Stimulated activated CD4-positive, alpha-beta T cell treated with anti-CD3 and anti-CD28 coated beads, Interleukin-2, amount 100 ng/mL, for 4 hours (primary cell): Measurements from ENCODE around the gene KXD1.

Experiments
- DNase-seq: peaks from one replicate; pipeline ENCODE4 v3.0.0-alpha.2; 2020; ENCODE audit warnings: low read depth

The KXD1 gene

DNA sequence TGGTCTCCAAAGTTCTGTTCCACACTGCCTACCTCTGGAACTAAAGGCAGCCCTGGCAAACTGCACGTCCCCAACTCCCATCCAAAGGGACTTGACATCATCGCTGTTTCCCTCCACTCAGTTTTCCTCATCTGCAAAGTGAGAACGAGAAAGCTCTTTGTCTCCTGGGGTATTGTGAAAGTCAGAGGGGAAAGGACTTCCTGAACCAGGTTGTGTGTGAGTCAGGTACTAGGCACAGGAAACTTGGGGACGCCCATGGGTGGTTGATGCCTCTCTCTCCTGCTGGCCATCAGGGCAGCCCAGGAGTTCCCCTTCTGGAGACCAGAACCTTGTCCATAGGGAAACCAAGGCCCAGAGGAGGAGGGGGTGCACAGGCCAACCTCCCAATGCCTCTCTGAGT, 44.2 kb downstream of the KXD1 start:
- no peak for DNase-seq

DNA sequence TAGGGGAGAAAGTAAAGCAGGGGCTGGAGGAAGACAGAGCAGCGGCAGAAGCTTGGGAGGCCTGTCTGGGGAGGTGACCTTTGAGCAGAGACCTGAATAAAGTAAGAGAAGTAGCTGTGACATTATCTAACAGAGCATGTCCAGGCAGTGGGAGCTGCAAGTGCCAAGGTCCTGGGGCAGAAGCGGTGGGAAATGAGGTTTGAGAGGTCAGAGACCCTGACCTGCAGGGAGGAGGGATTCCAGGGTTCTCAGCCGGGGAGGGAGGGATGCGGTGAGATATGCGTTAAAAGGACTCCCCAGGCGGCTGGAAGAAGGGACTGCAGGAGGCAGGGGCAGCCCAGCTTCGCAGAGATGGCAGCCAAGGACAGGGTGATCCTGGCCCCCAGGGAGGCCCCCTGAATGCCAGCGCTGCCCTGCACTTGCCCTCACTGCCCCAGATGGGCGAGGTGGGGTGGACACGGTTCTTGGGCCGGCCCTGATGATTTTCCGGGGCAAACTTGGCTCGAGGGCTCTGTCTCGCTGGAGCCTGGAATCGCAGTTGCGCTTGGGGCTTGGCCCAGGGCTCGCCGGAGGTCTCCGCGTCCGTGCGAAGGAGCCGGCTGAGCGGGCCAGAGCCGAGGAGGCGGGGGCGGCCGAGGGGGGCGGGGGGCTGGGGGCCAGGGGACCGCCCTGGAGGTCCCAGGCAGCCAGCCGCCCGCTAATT, 45.7 kb downstream of the KXD1 start:
- no peak for DNase-seq

DNA sequence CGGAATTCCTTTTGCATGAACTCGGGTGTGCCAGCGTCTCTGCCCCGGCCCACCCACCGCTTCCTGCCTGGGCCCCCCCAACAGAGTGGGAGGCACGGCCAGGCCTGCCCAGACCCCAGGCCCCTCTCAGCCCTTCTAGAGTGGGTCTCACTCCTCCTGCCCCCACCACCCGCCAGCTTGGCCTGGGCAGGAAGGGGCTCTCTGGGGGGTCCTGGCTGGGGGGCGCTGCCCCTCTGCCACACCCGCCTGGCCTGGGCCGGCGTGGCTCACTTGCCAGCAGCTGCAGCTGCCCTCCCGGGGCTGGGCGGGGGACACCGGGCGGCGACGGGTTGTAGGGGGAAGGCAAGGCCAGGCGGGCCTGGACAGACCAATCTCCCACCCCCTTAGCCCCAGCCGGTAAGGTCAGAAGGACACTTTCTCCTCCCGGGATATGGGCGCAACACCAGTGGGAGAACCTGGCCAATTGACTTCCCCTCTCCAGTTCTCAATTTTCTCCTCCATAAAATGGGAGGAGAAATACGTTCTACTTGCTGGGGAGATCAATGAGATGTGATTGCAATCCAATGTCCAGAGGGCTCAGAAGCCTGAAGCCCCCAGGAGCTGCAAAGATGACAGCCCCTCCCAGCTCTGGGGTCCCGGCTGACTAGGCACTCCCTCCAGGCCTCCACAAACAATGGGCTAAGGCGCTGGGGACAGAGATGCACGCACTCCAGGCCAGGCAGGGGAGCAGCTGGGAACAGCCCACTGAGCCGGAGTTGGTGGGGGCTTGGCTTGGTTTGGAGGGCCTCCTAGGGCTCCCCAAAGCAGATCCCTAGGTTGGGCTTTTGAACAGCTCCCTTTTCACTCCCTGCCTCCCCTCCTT, 46.5 kb downstream of the KXD1 start:
- no peak for DNase-seq

DNA sequence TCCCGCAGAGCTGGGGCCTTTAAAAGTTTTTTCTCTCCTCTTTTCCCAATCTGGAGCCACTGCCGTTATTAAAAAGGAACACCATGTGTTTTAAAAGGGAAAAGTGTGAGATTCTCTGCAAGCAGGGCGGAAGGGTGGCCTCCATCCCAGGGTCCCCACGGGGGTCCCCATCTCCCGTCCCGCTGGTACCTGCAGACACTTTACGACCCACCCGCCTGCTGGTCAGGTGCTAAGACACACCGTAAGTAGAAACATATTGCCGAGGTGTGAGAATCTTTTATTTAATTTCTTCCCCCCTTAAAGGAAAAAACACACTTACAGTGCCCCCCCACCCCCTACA, 47.1 kb downstream of the KXD1 start:
- DNase-seq = no peak

DNA sequence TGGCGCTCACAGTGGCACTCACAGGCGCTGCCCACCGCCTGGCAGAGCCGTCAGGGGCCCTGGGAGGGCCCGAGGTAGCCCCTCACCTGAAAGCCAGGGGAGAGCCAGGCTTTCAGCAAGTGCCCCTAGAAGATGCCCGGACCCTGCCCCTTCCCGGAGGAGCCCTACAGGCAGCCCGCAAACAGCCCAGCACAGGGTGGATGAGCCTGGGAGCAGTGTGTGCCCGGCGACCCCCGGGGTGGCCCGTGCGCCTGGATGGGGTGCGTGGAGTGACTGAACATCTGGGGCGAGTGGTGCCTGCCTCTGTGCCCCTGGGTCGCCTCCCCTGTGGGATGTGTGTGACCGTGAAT, 47.5 kb downstream of the KXD1 start:
- DNase-seq = no peak

DNA sequence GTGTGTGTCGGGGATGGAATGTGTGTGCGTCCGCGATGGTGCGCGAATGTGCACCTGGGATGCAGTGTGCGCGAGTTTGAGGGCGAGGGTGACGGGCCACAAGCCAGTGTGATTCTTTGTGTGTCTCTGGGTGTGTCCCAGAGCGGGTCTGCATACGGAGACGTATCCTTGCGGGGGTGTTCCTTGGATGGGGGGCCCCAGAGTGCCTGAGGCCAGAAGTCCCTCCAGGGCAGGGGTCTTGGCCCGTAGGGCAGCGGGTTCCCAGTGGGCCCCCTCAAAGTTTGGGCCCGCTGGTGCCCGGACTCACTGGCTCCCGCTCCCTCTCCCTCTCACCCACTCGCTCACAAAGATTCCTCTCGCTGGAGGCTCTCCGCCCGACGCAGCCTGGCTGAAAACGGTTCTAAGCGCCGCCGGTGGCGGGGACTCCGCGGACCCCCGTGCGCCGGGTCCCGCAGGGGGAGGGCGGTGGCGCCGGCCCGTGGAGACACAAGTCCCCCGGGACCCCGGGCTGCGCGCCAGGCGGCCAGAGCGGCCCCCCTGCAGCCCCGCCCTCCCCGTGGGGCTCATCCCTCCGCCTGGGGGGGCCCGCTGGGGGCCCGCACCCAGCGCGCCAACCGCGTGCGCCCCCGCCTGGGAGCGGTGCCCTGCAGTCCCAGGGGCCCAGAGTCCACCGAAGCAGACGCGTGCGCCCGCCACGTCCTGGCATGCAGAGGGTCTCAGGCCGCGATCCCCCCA, 48.0 kb downstream of the KXD1 start:
- DNase-seq = no peak

DNA sequence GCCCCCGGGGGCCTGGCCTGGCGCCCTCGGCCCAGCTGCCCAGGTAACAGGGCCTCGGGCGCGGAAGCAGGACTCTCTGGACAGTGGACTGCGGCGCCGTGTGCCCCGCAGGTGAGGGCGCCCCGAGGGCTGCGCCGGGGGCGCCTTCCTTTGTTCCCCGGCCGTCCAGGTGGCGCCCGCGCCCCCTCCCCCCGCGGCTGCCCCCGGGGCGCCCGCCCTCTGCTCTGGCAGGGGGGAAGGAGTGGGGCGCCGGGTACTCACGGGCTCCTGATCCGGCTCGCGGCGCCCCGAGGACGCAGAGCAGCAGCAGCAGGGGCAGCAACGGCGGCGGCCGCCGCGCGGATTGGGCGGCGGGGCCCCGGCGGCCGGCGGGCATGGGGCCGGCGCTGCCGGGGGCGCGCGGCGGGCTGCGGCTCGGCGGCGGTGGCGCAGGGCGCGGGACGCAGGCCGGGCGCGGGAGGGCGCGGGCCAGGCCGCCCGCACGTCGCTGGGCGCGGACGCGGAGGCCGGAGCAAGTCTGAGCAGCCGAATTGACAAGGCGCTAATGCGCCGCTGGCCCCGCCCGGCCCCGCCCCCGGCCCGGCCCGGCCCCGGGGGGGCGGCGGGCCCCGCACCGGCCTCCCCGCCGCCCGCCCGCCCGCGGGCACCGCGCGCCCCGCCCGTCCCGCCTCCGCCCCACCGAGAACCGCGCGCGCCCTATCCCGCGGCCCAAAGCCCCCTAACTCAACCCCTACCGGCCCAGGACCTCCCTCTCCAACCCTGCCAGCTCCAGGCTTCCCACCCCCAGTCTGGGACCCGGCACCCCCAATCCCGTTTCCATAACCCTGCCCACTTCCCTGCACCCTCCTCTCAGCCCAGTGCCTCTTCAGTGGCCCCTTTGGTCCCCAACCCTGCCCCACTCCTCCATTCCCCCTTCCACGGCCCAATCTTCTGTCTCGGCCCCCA, 48.9 kb downstream of the KXD1 start, which contains the start of gene CRLF1:
Gene CRLF1 (minus strand): TSS at position 519 of the 945 bp plus-strand sequence. CDS start 143 bp downstream, at position 376.
- DNase-seq = no peak

DNA sequence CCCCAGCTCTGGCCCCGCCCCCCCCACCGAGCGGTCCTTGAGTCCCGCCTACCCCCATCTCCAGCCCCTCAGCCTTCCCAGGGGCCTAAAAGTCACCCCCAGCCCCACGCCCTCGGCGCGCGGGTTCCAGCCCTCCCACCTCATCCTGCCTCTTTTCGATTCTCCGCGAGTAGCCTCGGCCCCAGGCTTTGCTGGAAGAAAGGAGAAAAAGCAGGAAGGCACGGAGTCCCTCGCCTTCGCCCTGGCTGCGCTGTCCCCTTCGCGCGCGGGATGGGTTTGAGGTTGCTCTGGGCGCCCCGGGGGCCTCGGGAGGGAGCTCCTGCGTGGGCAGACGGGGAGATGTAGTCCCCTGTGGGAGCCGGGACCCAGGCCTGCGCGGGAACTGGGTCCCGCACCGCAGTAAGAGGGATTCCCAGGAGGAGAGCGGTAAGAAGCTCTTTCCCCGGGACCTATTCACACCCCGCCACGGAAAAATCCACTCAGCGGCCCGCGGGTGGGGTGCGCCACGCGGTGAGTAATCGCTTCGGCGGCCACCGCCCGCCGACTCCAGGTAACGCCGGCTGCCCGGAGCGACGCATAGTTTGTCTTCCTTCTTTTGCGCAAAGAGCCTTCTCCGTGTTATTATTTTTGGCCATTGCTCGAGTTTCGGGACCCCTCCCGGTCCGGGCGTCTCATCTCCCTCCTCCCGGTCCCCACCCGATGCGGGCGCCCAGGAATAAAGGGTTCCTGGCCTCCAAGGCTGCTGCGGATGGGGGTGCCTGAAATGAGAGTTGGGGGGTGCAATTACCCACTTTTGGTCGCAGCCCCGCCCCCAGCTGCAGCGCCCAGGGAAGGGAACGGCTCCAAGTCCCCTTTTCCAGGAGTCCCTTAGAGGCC, 49.8 kb downstream of the KXD1 start:
- DNase-seq = peak; percentile 43

DNA sequence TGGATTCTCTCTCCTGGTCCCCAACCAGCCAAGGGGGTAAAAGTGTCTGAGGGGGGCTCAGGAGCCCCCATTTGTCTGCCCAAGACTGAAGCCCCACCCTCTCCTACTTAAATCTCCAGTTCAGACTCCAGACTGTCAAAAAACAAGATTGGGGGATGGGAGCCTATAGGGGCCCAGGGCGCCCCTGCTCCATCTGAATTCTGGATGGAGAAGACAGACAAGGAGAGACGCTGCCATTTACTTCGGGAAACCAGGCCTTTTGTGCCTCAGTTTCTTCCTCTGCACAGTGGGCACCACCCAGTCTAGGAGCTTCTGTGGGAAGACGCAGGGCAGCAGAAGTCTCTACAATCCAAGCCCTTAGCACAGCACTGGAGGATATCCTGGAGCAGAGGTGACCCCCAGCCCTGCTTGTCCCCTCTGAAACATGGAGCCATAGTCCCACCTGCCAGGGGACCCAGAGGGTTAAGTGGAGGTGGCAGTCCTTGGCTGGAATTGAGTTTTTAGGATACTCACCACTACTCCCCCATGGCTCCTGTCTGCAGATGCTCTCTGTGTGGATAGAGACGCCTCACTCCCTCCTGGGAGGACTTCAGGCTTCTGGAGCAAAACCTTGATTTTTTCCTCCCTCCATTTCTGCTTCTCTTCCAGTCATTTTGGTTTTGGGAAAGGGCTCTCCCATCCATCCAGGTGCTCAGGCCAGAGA, 50.6 kb downstream of the KXD1 start:
- DNase-seq = no peak

DNA sequence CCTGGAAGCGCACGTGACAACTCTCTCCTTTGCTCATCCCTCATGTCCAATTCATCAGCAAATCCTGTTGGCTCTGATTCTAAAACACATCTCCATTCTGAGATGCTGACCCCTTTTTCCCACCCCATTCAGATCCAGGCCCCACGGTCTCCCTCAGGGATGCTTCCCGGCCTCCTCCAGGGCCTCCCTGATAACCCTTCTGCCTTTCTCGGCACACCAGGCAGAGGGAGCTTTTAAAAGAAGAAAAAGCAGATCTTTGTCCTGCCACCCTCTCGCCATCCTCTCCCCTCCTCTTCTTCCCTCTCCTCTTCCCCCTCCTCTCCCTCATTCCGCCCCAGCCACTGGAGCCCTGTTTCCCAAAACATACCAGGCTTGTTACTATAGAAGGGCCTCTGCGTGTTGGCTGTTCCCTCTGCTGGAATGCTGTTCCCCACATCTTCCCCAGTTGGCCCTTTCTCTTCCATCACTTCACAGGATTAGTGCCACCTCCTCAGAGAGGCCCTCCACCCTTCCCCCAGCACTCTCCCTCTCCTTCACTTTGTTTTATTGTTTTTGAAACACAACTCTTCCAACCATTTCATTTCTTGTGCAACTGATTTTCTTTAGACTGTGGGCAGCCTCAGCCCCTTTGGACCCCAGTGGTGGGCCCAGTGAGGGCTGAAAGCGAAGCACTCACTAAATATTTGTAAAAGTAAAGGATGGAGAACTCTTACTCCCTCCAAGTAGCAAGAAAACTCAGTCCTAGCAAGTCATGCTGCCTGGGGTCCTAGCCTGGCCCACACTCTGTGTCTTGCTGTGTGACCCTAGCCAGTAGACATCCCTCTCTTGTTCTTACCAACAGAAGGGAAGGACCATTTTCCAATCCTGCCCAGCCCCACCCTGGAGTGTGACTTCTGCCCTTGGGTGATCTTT, 51.4 kb downstream of the KXD1 start:
- DNase-seq = no peak

DNA sequence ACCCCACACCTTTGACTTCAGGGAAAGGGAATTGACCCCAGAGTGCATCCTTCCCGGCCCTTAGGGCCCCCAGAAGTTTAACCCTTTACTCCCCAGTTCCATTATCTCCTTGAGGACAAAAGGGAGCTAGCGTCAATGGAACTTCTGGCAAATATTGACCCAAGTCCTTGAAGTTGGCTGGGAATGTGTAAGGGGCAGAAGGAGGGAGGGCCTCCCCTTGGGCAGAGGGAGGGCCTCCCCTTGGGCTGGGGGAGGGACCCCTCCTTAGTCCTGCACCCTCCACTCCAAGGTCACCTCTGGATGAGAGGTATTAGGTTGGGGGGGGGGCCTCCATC, 52.0 kb downstream of the KXD1 start:
- DNase-seq = no peak

DNA sequence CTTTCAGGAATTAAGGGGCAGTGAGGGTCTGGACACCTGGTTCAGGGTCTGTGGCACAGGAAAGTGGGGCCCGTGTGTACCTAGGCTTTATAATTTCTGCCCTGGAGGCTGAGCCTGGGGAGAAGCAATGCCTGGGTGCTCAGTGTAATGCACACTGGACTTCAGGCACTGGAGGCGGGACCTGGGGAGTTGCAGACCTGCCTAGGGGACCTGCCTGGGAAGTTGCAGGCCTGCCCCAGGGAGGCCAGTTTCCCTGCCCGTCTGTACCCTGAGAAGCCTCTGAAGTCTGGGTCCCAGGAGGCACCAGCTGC, 52.5 kb downstream of the KXD1 start:
- DNase-seq = no peak

DNA sequence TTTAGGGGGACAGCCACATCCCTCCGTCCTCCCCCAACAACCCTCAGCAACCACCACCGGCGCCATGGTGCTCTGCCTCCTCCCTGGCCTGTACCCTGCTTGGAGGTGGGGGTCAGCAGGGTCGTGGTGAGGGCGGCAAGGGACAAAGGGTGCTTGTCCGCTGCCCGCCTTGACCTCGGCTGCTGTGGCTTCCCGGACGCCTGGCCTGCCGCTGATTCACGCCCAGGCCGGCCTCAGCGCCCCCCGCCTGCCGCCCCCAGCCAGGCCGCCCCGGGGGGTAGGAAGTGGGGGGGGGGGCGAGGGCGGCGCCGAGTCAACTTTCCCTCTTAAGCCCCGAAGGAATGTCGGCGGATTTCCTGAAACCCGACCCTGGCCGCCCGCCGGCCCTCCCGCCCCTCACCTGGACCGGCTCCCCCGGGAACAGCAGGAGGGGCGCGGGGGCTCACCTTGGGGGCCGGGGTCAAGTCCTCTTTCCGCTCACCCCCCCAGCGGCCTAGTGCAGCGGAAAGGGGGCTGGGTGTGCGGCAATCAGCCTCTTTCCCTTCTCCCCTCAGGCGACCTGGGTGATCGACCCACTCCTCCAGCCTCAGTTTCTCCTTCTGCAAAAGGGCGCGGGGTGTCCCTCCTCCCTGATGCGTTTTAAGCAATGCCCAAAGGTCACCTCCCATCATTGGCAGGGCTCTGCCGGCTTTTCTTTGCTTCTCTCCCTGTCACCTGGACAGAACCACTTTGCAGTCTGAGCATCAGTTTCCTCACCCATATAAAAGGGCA, 53.1 kb downstream of the KXD1 start:
- DNase-seq = no peak

DNA sequence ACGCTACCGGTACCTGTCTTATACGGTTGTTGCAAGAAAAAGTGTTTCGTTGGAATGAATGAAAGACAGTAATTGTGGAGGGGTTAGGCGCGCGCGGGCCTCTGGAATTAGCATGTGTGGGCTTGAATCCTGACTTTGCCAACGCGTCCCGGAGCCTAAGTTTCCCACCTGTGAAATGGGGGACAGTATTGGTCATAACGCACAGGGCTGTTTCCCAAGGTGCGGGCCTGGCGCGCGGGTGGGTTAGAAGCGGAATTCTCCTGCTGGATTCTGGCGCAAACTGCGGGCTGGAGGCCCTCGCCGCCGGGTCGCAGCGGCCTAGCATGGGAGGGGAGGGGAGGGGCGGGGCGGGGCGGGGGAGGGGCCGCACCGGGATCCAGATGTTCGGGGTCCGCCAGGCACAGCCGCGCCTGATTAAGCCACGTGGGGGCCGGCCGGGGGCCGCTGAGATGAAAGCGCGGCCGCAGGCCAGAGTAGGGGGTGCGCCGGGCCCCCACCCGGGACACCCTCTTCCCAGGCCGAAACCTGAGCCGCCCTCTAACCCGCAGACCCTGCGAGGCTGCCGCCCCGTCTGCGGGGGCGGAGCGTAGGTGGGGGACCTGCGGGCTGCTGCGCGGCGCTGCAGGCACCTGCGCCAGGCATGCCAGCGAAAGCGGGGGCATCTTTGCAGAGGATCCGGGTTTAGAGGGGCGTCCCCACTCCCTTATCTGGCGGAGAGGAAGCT, 53.8 kb downstream of the KXD1 start:
- peak; percentile 39 for DNase-seq

DNA sequence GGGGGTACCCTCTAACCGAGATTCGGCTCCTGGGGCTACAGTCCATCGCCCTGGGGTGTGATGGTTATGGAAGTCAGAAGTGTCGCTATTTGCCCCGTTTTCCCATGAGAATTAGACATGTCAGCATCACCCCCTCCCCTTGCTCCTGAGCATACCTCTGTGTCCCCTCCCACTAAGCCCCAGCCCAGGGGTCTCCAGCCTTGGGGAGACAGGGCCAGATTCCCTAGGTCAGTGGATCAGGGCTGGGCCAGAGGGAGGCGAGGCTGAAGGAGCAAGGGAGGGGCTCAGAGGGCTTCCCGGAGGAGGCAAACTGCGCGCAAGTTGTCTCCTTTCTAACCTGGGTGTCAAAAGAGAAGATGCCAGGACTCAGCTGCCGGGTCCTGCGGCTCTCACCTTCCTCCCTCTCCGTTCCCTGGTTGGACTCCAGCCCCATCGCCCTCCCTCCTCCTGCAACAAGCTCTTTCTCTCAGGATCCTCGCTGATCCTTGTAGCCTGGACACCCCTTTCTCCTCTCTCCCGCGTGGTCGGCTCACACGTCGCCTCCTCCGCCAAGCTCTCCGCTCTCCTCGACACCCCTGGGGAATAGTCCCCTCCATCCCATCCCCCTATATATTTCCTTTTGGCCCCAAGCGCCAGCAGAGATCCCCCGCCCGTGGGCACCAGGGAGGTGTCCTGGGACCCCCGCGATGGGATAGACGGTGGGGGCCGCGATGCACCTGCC, 54.5 kb downstream of the KXD1 start:
- DNase-seq = no peak

DNA sequence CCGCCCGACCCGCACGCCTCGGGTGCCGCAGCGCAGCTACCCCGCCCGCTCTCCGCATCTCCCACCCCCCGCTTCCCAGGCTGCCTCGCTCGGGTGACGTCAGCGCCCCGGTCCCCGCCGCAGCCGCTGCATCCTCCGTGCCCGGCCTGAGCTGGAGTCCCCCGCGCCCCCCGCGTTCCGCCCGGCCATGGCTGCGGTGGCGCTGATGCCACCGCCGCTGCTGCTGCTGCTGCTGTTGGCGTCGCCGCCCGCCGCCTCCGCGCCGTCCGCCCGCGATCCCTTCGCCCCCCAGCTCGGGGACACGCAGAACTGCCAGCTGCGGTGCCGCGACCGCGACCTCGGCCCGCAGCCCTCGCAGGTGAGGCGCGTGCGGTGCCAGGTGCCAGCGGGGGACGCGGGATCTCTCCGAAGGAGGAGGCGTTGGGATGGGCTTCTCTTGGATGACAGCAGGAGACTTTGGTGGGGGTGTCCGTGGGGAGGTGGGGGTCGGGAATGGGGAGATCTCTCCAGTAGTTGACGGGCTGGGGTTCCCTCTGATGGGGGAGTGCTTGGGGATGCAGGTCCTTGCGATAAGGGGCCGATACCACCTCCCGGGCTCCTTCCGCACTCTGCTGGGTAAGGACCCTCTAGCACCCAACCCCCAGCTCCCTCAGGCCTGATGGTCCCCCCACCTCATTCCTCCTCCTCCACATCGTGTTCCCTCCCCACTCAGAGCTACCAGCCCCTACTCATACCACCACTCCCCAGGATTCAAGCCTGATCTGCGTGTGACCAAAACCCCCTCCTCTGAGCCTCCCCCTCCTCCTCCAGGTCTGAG, 55.3 kb downstream of the KXD1 start, which contains the start of gene TMEM59L:
Gene TMEM59L (plus strand): TSS at position 99 of the 817 bp plus-strand sequence. CDS start 89 bp downstream, at position 188.
- peak; percentile 31 for DNase-seq
